Stimulated activated effector memory CD8-positive, alpha-beta T cell treated with anti-CD3 and anti-CD28 coated beads, Interleukin-12 subunit alpha, Interleukin-12 subunit beta, amount 100 ng/mL, for 72 hours (primary cell): ENCODE results near the gene FBLIM1.

Source experiments
- ATAC-seq: fragments of 150-1000 bp; cut with Tn5 transposase; 2 replicates; pipeline ENCODE4 v1.10.0; 2021
- DNase-seq, 2 donors: peaks; one replicate each; pipeline ENCODE4 v3.0.0; 2021 to 2022; ENCODE audit warnings: low spot score in 2 of 2
- H3K27ac Mint-ChIP-seq: one replicate; pipeline ENCODE4 v1.8.0; 2022; ENCODE audit warnings: mild to moderate bottlenecking, mixed read lengths
- H3K36me3 Mint-ChIP-seq: one replicate; pipeline ENCODE4 v1.8.0; 2022; ENCODE audit warnings: mild to moderate bottlenecking, mixed read lengths
- H3K4me1 Mint-ChIP-seq: one replicate; pipeline ENCODE4 v1.8.0; 2022; ENCODE audit warnings: mixed read lengths
- H3K4me3 Mint-ChIP-seq: one replicate; pipeline ENCODE4 v1.8.0; 2022; ENCODE audit warnings: mild to moderate bottlenecking, mixed read lengths
- H3K9me3 Mint-ChIP-seq: one replicate; pipeline ENCODE4 v1.8.0; 2022; ENCODE audit warnings: mixed read lengths

The FBLIM1 gene

GRCh38 chr1:15758343-15758931 lies at the start of gene FBLIM1:
FBLIM1 (plus strand) TSS chr1:15758795; CDS start chr1:15764984, 6,189 bp downstream.
- no peak for ATAC-seq

GRCh38 chr1:15709226-15709625 lies 49.4 kb upstream of the FBLIM1 start:
- Mint-ChIP-seq H3K27ac (no peak overlapping the region), H3K4me3 (no peak overlapping the region), H3K36me3 (peaks cover 11% of the 10 kb centered on the region), H3K4me1 (peaks cover 19% of the 10 kb centered on the region), H3K9me3 (no peaks in the 10 kb centered on the region)
- DNase-seq (no peak), ATAC-seq (no peak)

More at GRCh38 chr1:15758343-15758931, at the start of gene FBLIM1:
- H3K9me3 Mint-ChIP-seq, result no peaks in the 10 kb centered on the region
- peak within 1 kb of the TSS; percentile 47 for H3K4me3 Mint-ChIP-seq
- H3K4me1 Mint-ChIP-seq, result peaks cover 13% of the 10 kb centered on the region
- H3K36me3 Mint-ChIP-seq, result no peaks in the 10 kb centered on the region
- no peak within 1 kb of the TSS for H3K27ac Mint-ChIP-seq
- DNase-seq, result no peak

DNA sequence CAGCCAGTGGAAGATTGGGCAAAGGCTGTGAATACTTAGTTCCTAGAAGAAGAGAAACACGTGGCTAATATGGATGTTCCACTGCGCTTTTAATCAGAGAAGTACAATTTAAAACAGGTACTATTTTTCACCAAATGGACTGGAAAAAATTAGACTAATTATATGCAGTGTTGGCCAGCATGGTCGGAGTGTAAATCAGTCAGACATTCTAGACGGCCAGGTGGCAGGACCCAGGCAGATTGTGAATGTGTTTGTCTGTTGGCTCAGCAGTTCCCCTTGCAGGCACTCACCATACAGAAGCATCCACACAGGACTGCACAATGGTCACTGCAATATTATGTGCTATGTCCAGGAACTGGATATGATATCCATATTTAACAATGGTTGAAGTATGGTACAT lies 46.4 kb upstream of the FBLIM1 start:
- H3K4me1 Mint-ChIP-seq, result no peaks in the 10 kb centered on the region
- ATAC-seq, result no peak
- no peak overlapping the region for H3K4me3 Mint-ChIP-seq
- H3K27ac Mint-ChIP-seq, result no peak overlapping the region
- H3K9me3 Mint-ChIP-seq, result no peaks in the 10 kb centered on the region
- peaks cover 12% of the 10 kb centered on the region for H3K36me3 Mint-ChIP-seq
- DNase-seq, result no peak

GRCh38 chr1:15714406-15715136 lies 44.0 kb upstream of the FBLIM1 start:
- Mint-ChIP-seq H3K36me3 (peaks cover 32% of the 10 kb centered on the region), H3K27ac (peak overlapping the region; percentile 58), H3K4me3 (no peak overlapping the region), H3K4me1 (no peaks in the 10 kb centered on the region), H3K9me3 (no peaks in the 10 kb centered on the region)
- no peak for ATAC-seq
- no peak for DNase-seq

DNA sequence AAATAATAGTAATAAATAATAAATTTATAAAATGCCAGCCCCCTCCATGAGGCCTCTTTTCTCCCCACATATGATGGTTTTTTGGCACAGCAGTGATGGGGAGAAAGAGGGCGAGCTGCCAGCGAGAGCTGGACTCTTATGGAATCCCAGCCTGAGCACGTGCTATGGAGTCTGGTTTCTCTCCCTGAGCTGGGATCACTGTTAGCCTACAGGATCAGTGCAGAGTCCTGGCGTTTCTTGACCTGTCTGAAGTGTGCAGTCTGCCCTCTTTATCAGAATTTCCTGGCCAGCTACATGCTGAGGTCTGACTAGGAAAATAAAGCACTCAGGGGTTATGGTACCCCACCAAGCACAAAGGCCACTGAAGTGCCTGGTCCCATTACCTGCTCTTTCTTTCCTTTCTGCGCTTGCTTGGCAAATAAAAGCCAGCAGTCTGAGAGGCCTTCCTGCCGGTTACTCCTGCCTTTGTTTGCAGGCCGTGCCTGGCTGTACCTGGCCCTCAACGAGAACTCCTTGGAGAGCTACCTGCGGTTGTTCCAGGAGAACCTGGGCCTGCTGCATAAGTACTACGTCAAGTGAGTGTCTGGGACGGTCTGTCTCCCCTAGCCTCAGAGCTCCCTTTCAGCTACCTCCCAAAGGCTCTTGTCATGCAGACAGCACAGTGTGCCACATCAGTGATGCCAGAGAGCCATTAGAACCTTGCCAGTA lies 41.0 kb upstream of the FBLIM1 start:
- no peaks in the 10 kb centered on the region for H3K9me3 Mint-ChIP-seq
- H3K27ac Mint-ChIP-seq, result no peak overlapping the region
- no peak for ATAC-seq
- no peak for DNase-seq
- no peak overlapping the region for H3K4me3 Mint-ChIP-seq
- no peaks in the 10 kb centered on the region for H3K4me1 Mint-ChIP-seq
- H3K36me3 Mint-ChIP-seq, result peaks cover 43% of the 10 kb centered on the region

- ATAC-seq (no peak), DNase-seq (no peak)
- no peaks in the 10 kb centered on the region for H3K4me1 Mint-ChIP-seq
- H3K9me3 Mint-ChIP-seq, result no peaks in the 10 kb centered on the region
- H3K36me3 Mint-ChIP-seq, result peaks cover 49% of the 10 kb centered on the region
- no peak overlapping the region for H3K27ac Mint-ChIP-seq
- no peak overlapping the region for H3K4me3 Mint-ChIP-seq
Measured at GRCh38 chr1:15718199-15718601, 40.4 kb upstream of the FBLIM1 start.

GRCh38 chr1:15719381-15720120 lies 39.0 kb upstream of the FBLIM1 start:
- no peak overlapping the region for H3K4me3 Mint-ChIP-seq

GRCh38 chr1:15720861-15721260 lies 37.7 kb upstream of the FBLIM1 start:
- Mint-ChIP-seq H3K36me3 (peaks cover 65% of the 10 kb centered on the region), H3K9me3 (no peaks in the 10 kb centered on the region), H3K27ac (peak overlapping the region; percentile 58), H3K4me1 (no peaks in the 10 kb centered on the region), H3K4me3 (no peak overlapping the region)
- ATAC-seq, result no peak
- no peak for DNase-seq

More at GRCh38 chr1:15719381-15720120, 39.0 kb upstream of the FBLIM1 start:
- Mint-ChIP-seq H3K36me3 (peaks cover 52% of the 10 kb centered on the region), H3K9me3 (no peaks in the 10 kb centered on the region), H3K4me1 (no peaks in the 10 kb centered on the region), H3K27ac (no peak overlapping the region)
- ATAC-seq (no peak), DNase-seq (no peak)

DNA sequence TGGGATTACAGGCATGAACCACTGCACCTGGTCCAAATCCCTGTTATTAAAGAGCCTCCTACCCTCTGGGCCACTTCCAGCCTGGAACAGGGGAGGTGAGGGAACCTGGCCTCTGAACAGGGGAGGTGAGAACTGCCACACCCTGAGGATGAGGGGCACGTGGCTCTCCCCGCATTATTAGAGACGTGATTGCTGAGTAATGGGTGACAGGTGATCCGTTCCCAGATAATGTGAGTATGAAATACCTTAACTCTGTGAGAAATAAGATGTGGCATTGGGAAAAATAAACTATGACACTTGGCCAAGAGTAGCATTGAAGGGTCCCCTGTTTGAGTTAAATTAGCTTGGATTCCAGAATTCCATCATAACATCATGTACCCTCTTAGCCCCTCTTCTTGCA lies 36.2 kb upstream of the FBLIM1 start:
- DNase-seq (no peak), ATAC-seq (no peak)
- Mint-ChIP-seq H3K4me1 (no peaks in the 10 kb centered on the region), H3K4me3 (no peak overlapping the region), H3K36me3 (peaks cover 63% of the 10 kb centered on the region), H3K27ac (peak overlapping the region; percentile 79), H3K9me3 (no peaks in the 10 kb centered on the region)

DNA sequence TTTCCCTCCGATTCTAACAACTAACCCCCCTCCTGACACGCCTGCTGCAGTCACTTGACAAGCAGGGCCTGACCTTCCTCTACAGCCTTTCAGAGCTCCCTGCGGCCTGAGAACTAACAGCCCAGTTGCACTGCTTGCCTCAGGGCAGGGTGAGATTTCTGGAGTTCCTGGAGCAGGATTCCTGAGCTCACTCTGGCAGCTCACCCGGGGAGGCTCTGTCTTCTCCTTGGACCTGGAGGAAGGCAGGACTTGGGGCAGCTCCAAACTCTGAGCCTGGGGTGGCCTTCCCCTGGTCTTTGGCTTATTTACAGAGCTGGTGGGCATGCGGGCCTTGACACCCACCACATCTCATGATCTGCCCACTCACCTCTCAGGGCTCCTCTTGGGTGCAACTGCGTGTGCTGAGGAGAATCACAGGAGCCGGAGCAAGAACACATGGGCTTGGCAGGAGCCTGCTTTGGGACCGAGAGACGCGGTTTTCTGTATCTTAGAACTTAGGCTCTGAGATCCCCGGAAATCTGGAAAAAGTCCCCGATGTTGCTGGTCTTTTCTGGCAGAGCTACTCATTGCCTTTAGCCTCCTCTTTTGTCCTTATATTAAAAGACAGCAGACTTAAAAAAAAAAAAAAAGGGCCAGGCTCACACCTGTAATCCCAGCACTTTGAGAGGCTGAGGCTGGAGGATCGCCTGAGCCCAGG lies 35.6 kb upstream of the FBLIM1 start:
- Mint-ChIP-seq H3K9me3 (no peaks in the 10 kb centered on the region), H3K4me1 (no peaks in the 10 kb centered on the region), H3K4me3 (no peak overlapping the region), H3K36me3 (peaks cover 65% of the 10 kb centered on the region), H3K27ac (peak overlapping the region; percentile 79)
- ATAC-seq, result no peak
- DNase-seq, result no peak

GRCh38 chr1:15723631-15724246 lies 34.9 kb upstream of the FBLIM1 start:
- no peaks in the 10 kb centered on the region for H3K4me1 Mint-ChIP-seq
- no peak overlapping the region for H3K4me3 Mint-ChIP-seq
- ATAC-seq, result no peak
- H3K36me3 Mint-ChIP-seq, result peaks cover 65% of the 10 kb centered on the region
- no peak overlapping the region for H3K27ac Mint-ChIP-seq
- no peak for DNase-seq
- no peaks in the 10 kb centered on the region for H3K9me3 Mint-ChIP-seq

- H3K9me3 Mint-ChIP-seq, result no peaks in the 10 kb centered on the region
- peaks cover 59% of the 10 kb centered on the region for H3K36me3 Mint-ChIP-seq
- DNase-seq (no peak), ATAC-seq (no peak)
- H3K4me1 Mint-ChIP-seq, result no peaks in the 10 kb centered on the region
- peak overlapping the region; percentile 75 for H3K27ac Mint-ChIP-seq
- no peak overlapping the region for H3K4me3 Mint-ChIP-seq
Measured at GRCh38 chr1:15724949-15725880, 33.4 kb upstream of the FBLIM1 start.

- Mint-ChIP-seq H3K4me3 (no peak overlapping the region), H3K9me3 (no peaks in the 10 kb centered on the region), H3K36me3 (peaks cover 57% of the 10 kb centered on the region), H3K4me1 (no peaks in the 10 kb centered on the region), H3K27ac (no peak overlapping the region)
- ATAC-seq (no peak), DNase-seq (no peak)
Measured at GRCh38 chr1:15726508-15726907, 32.1 kb upstream of the FBLIM1 start.

DNA sequence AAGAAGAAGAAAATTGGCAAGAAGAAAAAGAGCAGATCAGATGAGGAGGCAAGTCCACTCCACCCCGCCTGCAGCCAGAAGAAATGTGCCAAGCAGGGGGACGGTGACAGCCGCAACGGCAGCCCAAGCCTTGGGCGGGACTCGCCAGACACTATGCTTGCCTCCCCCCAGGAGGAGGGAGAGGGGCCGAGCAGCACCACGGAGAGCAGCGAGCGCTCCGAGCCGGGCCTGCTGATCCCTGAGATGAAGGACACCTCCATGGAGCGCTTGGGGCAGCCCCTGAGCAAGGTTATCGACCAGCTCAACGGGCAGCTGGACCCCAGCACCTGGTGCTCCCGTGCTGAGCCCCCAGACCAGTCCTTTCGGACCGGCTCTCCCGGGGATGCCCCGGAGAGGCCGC lies 31.6 kb upstream of the FBLIM1 start:
- Mint-ChIP-seq H3K4me1 (no peaks in the 10 kb centered on the region), H3K4me3 (no peak overlapping the region), H3K36me3 (peaks cover 53% of the 10 kb centered on the region), H3K9me3 (no peaks in the 10 kb centered on the region), H3K27ac (no peak overlapping the region)
- DNase-seq (no peak), ATAC-seq (no peak)
